H1 (cell line): ENCODE data around the gene TBCEL. TPM values are rescaled to one million over a fixed set of nuclear protein-coding genes. Genes with fewer than 3 reads are reported as not detected.

Source experiments
- BCL11A ChIP-seq, 2 experiments: IDR thresholded peaks; one replicate each; pipeline ENCODE4 v1.6.1; 2011; ENCODE audit warnings: low read depth in 2 of 2, low read length in 2 of 2, mild to moderate bottlenecking in 2 of 2
- RAD21 ChIP-seq, 2 experiments: IDR thresholded peaks in 1 of 2; conservative IDR thresholded peaks in 1 of 2; 2 replicates each; pipeline ENCODE4 v1.6.1; 2011; ENCODE audit warnings: low read depth in 2 of 2, low read length in 2 of 2, improper control_type of control experiment in 1 of 2, inconsistent platforms in 1 of 2, mild to moderate bottlenecking in 1 of 2, moderate library complexity in 1 of 2
- polyA plus RNA-seq, 7 experiments: library from polyadenylated mRNA; depleted of rRNA in 3 of 7; stranded (reverse) in 5 of 7; unstranded in 2 of 7; fragments of >200 nt in 5 of 7; fragments of 200-250 nt in 2 of 7; gene quantifications; 1 replicate in 5 of 7; 2 replicates in 1 of 7; 4 replicates in 1 of 7; pipeline versions ENCODE4 v1.2.1 to v1.2.3, GENCODE V29; 2011 to 2013; ENCODE audit warnings: missing spikeins in 2 of 7, mixed read lengths in 2 of 7
- total RNA-seq: library from RNA; stranded (reverse); fragmentation: NEBNext Ultra II Directional; extraction: Animal tissue kit (Norgen Biotek cat#: 25700); gene quantifications from 2 replicates; pipeline ENCODE4 v1.2.1, GENCODE V29; 2021

TBCEL gene
- total and polyA plus RNA-seq, 2 of the 8 experiments (the other 6 are each of a cell fraction or from before 2014, with no cell fraction given): 3.9 to 16.0 TPM

DNA sequence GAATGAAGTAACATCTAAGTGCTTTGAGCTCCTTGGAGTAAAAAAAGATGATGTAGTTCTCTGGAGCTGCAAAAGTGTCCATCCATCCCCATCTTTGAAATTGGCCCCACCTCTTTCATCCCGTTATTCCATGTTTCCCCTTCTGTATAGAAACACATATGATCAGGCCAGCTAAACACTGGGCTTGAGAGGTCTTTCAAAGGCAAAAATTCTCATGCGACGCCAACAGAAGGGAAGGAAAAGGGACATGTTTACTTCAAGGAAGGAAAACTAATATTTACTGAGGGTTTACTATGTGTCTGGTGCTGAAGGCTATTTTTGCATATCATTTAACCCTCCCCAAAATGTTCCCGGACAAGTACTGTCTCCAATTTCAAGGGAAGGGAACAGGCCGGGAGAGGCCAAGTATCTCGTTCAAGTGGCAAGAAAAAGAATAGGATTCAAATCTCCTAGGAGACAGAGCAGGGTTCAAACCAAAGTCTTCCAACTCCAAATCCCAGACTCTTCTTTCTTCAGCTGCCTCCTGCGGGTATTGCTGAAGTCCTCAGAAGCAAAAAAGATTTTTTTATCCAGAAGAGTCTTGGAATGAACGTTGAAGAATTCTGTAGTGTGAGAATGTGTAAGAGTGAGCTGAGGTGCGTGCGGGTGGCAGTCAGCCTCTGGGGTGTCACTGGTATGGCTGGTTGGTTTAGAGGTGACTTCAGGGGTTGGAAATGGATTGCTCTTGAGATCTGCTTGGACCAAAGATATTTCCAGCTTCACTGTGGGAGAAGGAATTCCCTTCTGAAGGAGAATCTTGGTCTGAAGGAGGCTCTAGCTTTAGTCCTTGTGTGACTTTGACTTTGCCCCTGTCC, 87.2 kb downstream of the TBCEL start (continued):
- TF ChIP-seq RAD21 (IDR thresholded peaks at IDR 0.05 in 1 of 2, conservative IDR thresholded peaks at IDR 0.05 in 1 of 2; ENCODE audit: low read depth in 2 of 2, low read length in 2 of 2) (no peak), BCL11A (IDR thresholded peaks at IDR 0.05; ENCODE audit: low read depth in 2 of 2, low read length in 2 of 2) (no peak)
